Epithelial cell of prostate (primary cell): ENCODE results near the gene ARHGDIA.

Experiments used
- DNase-seq: peaks from one replicate; pipeline ENCODE4 v3.0.0-alpha.2; 2011; ENCODE audit warnings: low read depth, low spot score
- H3K27ac ChIP-seq: fragments of 450-650 bp; 2 replicates; pipeline ENCODE4 v1.5.1; 2017; ENCODE audit warnings: mild to moderate bottlenecking

ARHGDIA gene

DNA sequence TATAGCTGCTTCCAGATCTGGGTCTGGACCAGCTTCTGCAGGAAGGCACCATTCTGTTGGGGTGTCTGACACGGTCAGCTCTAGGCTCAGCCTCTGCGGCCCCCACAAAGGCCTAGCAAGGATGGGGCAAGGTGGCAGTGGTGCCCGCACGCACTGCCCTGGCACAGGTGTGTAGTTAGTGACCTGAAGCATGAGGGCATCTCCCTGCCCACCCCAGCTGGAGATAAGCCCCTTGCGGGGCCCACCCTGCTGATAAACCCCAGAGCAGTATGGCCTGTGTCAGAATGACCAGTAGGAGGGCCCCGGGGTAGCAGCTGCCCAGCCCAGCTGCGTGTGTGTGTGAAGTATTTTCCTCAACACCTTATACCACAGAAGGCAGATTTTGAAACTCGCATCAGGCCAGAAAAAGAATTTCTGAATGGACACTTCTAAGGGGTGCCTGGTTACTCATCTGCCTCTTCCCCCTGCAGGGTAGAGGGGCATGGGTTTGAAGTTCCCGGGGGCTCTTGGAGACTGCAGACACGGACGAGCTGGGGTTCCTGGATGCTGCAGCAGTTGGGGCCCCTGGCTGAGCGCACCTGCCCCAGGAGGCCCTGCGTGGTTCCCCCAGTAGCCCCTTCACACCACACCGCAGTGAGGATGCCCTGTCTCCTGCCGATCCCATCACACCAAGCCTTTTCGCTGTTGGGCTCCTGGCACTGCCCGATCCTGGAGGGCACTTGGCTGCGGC, 4.5 kb downstream of the ARHGDIA start:
- H3K27ac ChIP-seq, result peak overlapping the region; percentile 98
- no peak for DNase-seq

DNA sequence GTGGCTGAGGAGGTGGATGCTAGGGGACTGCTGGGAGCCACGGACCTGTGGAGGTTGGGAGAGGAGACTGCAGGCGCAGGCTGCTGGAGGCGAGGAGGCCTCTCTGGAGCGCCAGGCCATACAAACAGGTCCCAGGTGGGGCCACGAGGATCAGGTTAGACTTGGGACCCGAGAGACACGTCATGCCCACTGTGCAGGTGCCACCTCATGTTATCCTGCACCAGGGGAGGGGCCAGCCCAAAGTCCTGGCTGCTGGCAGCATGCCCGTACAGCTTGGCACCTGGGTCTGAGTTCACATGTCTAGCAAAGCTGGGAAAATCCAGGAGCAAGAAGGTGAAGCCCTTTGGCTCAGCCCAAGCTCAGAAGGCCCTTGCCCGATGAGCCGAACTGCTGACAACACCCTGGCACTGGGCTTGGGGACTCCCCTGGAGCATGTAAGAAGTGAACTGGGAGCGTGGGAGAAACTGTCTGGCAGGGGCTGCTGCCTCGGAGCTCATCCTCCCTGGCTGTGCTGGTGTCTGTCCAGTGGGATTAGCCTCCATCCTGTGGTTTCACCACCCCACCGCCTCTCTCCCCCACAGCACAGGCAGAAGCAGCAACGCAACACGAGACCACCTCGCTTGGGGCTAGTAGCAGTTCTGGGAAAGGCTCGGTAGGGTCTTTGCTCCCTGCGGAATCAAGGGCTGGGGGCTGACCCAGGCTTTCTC, 5.3 kb downstream of the ARHGDIA start:
- H3K27ac ChIP-seq, result peak overlapping the region; percentile 98

DNA sequence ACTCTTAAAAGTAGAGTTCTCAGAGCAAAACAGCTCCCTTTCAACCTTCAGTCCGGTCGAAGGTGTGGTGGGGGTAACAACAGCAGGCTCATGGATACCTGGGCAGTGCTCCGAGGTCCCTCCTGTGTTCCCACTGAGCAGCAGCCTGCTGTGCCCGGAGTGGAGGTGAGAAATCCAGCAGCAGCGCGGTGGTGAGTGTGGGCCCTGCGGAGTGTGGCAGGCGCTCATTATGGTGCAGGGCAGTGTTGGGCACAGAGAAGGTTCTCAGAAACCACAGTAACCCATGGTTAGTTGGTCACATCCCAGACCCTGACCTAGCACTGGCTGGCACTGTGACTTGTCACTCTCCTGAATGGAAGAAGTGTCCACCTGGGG, 5.8 kb downstream of the ARHGDIA start:
- DNase-seq, result no peak
- peak overlapping the region; percentile 98 for H3K27ac ChIP-seq

More for the DNA sequence above, 5.3 kb downstream of the ARHGDIA start:
- no peak for DNase-seq

DNA sequence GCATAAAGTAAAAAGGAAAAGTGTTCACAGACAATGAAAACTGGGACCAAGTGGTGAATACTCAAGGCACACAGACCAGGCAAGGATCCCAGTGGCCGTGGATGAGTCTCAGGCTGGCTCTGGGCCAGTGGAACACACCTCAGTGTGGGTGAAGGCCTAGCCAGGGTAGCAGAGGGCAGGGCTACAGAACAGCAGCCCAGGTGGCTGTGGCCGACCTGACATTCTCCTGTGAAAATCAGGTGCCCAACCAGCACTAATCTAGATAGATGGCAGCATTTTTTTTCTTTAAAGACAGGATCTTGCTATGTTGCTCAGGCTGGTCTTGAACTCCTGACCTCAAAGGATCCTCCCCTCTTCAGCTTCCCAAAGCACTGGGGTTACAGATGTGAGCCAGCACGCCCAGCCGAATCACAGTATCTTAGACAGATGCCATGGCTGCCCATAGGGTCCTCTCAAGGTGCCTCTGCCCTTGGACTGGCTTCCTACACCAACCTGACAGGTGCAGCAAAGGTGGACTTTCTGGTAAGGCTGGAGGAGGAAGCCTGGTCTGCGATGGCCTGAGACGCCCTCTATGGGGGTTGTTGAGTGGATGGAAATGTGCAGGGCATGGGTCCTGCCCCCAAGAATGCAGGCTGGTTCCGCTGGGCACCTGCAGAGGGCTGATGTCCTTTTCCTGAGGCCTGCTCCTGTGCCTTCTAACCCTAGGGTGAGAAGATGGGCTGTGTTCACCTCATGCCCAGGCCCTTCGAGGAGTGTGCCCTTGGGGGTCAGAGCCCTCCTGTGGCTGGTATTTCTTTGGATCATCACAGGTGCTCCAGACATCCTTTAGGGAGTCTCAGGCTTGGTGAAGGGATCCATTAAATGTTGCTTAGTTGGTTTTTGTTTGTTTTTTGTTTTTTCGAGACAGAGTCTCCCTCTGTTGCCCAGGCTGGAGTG, 7.0 kb downstream of the ARHGDIA start:
- peak overlapping the region; percentile 8 for H3K27ac ChIP-seq
- no peak for DNase-seq

DNA sequence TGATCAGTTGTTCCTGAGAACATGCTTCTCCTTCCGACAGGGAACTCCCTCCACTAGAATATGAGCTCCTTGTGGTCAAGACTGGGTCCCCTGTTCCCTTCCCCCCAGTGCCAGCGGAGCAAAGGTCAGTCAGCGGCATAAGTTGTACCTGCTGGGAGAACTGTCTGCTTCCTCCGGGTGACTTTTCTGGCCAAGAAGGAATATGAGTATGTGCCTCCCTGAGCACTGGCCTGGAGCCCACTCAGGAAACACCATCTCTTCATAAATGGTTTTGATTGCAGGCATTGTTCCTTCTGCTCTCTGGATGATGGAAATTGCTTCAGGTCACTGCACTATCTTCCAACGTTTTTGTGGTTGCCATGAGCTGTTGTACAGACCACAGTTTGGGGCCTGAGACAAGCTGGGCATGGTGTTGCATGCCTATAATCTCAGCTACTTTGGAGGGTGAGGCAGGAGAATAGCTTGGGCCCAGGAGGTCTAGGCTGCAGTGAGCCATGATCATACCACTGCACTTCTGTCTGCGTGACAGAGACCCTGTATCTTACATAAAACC, 7.9 kb downstream of the ARHGDIA start:
- DNase-seq, result no peak
- H3K27ac ChIP-seq, result peak overlapping the region; percentile 8

DNA sequence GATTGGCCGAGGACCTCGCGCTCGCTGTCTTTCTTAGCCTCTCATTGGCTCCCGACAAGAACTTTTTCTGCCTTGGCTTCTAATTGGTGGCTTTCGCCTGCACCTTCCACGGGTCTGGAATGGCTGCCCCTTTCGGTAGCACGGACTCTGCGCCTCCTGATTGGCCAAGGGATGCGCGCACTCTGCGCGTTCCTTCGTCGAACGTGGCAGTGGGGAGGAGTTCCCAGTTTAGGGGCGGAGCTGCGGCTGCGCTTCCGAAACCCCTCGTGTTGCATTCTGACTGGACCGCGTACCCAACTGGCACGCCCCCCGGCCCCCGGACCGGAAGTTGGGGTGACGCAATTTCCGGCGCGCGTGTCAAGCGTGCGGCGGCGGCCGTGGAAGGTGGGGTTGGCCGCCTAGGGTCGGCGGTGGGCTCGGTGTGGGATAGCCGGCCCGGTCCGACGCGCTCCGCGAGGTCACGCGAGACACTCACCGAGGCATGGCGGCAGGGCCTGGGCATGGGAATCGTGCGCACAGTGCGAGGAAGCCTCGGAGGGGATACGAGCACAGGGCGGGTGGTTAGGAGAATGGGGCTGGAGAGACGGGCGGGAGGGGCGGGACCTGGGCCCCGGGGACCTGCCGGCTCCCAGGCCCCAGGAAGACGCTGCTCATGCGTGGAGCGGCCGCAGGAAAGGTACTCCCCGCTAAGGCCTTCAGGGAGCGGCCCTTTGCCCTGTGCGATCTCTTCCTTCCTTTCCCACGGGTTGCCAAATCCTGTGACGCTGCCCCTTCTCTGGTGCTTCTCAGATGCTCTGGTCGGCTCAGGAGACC, 10.2 kb downstream of the ARHGDIA start:
- H3K27ac ChIP-seq, result peak overlapping the region; percentile 95
- DNase-seq, result peak; percentile 100

DNA sequence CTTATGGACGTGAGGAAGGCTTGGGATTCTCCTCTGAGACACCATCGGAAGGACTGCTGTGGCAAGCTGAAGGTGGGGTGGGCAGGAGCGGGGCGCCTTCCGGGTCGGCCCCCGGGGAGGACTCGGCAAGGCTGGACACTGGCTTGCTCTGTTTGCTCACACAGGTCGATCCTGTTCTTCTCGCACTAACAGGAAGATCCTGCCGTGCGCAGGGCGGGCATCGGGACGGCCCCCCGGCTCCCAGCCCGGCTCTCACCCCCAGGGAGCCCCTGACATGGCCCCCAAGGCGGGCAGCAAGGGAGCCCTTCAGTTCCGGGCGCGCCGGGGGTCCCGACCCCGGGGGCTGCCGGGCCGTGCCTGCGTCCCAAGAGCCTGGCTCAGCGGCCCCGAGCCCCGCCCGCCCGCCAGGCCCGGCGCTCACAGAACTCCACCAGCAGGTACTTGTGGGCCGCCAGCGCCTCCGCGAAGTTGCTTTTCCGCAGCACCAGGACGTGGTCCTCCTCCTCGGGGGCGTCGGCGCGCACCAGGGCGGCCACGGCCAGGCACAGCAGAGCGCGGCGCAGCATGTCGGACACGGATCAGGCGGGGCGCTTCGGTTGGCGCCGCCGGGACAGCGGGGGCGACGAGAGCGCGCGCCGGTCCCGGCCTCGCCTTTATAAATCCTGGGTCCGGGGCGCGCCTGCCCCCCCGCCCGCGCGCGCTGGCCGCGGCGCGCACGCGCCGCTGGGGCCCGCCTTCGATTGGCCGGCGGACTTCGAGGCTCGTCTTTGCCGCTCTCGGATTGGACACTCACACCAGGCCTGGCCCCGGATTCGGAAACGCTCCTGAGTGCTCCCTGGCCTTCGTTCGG, 11.0 kb downstream of the ARHGDIA start, which contains the start of gene P4HB:
TSS of gene P4HB (minus strand) at position 630 of the 850 bp plus-strand sequence. CDS start at position 566, 64 bp downstream.
- DNase-seq, result no peak

DNA sequence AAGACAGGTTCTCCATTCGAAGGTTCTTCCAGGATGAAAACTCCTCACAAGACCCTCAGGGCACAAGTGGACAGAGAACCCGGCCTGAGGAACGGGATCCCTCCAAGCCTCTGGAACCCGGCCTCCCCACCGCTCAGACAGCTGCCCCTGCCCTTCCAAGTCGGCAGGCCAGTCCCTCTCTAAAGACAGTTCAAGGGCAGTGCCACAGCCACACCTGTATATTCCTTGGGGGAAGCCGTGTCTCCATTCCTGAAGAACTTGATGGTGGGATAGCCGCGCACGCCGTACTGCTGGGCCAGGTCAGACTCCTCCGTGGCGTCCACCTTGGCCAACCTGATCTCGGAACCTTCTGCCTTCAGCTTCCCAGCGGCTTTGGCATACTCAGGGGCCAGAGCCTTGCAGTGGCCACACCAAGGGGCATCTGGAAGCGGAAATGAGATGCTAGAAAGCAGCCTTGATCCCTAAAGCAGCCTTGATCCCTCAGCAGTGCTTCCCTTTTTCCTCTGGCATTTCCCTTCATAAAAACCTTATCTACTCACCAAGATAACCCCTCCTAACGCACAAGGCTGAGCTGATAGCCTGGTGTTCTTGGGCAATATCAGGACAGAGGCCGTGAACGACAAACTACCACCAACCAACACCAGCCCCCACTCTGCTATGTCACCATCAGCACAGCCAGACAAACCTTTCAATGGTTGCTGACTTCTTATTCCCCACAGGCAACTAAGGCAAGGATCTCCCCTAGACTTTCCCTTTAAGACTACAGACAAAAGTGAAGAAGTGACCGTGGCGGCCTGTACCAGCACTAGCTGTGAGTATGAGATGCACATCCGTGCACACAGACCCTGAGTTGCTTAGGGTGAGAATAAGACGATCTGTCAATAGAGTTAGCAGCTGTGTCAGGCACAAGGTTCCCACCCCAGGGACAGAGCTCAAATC, 11.9 kb downstream of the ARHGDIA start:
- no peak for DNase-seq
- peak overlapping the region; percentile 95 for H3K27ac ChIP-seq

More for the DNA sequence above, 11.0 kb downstream of the ARHGDIA start, which contains the start of gene P4HB:
- H3K27ac ChIP-seq, result peak within 1 kb of the TSS; percentile 95

DNA sequence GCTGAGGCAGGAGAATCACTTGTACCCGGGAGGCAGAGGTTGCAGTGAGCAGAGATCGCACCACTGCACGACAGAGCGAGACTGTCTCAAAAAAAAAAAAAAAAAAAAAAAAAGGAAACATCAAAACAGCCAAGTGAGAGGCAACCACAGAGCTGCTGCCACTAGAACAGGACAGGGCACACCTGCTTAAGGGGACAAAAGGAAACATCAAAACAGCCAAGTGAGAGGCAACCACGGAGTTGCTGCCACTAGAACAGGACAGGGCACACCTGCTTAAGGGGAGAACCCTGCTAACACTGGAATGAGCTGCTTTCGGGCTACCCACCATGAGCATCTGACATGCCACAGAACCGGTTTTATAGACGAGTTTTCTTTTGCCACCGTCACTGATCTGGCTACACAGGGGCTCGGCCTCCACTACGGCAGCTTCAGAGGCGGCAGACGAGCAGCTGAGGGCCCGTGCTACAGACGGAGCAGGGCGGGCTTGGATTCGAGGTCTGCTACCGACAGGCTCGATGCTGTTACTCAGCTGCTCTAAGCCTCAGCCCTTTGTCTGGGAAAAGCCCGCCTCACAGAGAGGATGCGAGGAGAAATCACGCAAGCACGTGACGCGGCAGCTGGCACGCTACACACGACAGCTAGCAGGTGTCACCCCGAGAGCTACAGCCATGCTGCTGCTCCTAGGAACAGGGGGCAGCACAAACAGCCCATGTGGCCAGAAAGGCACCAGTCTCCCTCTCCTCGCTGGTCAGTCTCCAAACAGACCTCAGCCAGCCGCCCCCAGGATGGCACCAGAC, 12.8 kb downstream of the ARHGDIA start:
- H3K27ac ChIP-seq, result peak overlapping the region; percentile 95
- no peak for DNase-seq

DNA sequence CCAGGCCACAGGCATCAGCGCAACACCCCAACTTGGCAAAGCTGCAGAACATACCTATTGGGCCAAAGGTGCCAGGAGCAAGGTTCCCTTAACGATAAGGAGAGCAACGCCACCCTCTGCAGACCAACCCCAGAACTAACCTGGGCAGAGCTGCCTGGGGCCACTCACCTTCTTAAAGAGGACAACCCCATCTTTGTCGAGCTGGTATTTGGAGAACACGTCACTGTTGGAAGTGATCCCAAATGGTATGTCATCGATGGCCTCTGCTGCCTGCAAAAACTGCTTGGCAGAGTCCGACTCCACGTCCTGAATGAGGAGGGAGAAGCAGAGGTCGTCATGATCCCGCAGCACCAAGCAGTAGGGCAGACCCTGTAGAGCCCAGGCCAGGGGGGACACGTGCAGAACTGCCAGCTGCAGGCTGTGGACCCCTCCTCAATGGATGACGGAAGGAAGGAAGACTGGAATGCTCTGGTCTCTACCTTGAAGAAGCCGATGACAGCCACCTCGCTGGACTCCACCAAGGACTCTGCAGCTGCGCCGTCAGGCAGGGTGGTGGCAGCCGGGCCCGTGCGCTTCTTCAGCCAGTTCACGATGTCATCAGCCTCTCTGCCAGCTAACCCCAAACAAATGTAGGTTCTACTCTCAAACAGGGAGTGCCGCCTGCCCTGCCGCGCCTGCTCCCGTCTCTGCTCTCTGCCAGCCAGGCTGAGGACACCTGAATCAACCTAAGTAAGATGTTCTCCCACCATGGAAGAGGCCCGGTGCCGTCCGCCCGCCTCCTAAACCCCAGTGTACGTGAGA, 16.0 kb downstream of the ARHGDIA start:
- H3K27ac ChIP-seq, result peak overlapping the region; percentile 65
- no peak for DNase-seq

DNA sequence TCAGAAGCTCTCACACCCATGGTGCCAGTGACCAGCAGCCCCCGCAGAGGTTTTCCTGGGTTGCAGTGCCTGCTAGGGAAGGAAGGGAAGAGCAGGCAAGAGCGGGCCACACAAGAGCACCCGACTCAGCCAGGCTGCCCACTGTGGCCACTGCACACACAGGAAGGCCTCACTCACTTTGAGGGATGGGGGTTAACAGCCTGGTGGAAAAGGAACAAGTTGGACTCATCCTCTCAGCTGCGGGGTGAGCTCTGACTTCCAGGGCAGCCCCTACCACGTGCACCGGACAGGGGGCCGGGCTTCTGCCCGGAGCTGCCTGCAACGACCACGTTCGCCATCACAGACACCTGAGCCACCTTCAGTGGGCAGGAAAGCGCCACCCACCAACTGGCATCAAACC, 18.9 kb downstream of the ARHGDIA start:
- no peak overlapping the region for H3K27ac ChIP-seq
- no peak for DNase-seq

DNA sequence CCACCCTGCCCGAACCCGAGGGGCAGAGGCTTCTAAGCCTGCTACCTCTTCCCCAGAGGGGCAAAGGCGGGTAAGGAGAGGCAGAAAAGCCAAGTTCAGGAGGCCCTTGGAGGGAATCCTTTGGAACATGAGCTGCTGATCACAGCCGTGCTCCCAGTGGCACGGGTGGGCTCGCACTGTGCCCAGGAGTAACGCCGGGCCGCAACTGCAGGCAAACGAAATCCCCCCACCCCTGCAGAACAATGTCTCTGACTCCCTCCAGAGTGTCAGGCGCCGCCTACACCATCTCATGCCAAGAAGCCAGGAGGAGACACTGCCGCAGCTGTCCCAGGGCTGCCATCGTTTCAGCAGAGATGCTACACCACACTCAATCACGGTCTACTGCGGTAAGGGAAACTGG, 19.7 kb downstream of the ARHGDIA start:
- H3K27ac ChIP-seq, result no peak overlapping the region
- no peak for DNase-seq

DNA sequence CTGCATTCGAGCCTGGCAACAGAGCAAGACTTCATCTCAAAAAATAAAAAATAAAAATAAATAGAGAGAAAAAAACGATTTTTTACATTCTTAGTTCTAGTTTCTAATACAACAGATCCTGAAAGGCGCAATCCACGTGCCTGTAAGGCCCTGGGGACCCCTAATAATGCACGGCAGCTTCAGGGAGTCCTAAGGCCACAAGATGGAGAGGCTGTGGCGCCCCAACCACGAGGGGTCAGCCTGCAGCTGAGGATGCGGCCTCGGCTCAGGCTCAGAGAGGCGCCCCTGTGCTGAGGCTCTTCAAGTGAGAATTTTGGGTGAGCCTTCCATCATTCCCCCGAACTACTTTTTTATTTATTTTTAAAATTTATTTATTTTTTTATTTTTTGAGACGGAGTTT, 21.7 kb downstream of the ARHGDIA start:
- H3K27ac ChIP-seq, result no peak overlapping the region
- no peak for DNase-seq

DNA sequence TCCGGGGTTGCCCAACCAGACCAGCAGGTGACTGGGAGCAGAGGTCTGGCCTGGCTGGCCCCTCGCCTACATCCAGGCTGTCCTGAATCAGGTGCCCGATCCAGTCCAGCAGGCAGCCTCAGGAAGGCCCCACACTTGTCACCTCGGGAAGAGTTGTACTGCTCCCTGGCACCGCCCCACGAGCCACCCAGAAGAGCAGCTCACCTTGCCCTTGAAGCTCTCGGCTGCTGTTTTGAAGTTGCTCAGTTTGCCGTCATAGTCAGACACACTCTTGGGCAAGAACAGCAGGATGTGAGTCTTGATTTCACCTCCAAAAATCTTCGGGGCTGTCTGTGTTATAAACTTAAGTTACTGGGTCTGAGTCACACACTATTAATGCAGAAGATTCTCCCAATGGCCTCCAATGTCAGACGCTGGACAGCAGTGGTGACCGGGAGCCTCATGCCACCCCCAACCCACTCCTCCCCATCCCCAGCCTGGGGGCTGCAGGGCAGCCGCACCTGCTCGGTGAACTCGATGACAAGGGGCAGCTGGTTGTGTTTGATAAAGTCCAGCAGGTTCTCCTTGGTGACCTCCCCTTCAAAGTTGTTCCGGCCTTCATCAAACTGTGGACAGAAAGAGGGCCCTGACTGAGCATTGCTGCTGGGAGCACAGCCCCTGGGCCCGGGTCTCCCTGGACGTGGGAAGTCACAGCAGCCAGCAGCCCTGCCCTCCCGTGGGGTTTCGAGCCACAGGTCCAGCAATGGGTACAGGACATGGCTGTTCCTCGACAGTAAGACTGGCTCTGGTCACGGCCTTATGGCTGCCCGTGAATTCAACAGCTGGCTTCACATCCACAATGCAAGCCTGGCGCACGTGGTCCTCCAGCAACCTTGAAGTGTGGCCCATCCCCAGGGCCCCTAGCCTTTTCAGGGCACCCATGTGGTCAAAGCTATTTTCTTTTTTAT, 24.1 kb downstream of the ARHGDIA start:
- DNase-seq, result no peak

More for the DNA sequence above, 24.1 kb downstream of the ARHGDIA start:
- H3K27ac ChIP-seq, result no peak overlapping the region
